Esophagus muscularis mucosa (tissue), 4 donors: Measurements from ENCODE around the gene P2RY6. TPM values are rescaled to one million over a fixed set of nuclear protein-coding genes. Genes with fewer than 3 reads are reported as not detected.

Experiments used
- DNase-seq: peaks from one replicate; pipeline ENCODE4 v3.0.0-alpha.2; 2017; ENCODE audit errors: extremely low spot score
- H3K27ac ChIP-seq, 4 donors: fragments of 200-600 bp; sonication (generic); replicated peaks in 1 of 4; 1 replicate in 3 of 4; 2 replicates in 1 of 4; pipeline ENCODE4 v1.5.1; 2016 to 2019; ENCODE audit warnings: mild to moderate bottlenecking in 1 of 4
- H3K27me3 ChIP-seq, 4 donors: fragments of 200-600 bp; sonication (generic); one replicate each; pipeline versions ENCODE4 v1.5.1 to v1.6.0; 2016 to 2019
- H3K36me3 ChIP-seq, 4 donors: fragments of 200-600 bp; sonication (generic); one replicate each; pipeline ENCODE4 v1.5.1; 2016 to 2019
- H3K4me1 ChIP-seq, 4 donors: fragments of 200-600 bp; sonication (generic); one replicate each; pipeline ENCODE4 v1.5.1; 2016 to 2019
- H3K4me3 ChIP-seq, 4 donors: fragments of 200-600 bp; sonication (generic); 1 replicate in 2 of 4; 2 replicates in 2 of 4; pipeline ENCODE4 v1.5.1; 2016 to 2019; ENCODE audit warnings: mild to moderate bottlenecking in 4 of 4, moderate library complexity in 1 of 4
- H3K9me3 ChIP-seq, 4 donors: fragments of 200-600 bp; sonication (generic); 1 replicate in 3 of 4; 2 replicates in 1 of 4; pipeline ENCODE4 v1.5.1; 2016 to 2019
- CTCF ChIP-seq, 3 experiments: fragments of 200-600 bp in 2 of 3; fragments of 450-650 bp in 1 of 3; sonication (generic) in 2 of 3; IDR thresholded peaks; one replicate each; pipeline ENCODE4 v1.5.1; 2017 to 2019; ENCODE audit warnings: antibody characterized with exemption in 3 of 3, mild to moderate bottlenecking in 2 of 3, moderate library complexity in 1 of 3
- EP300 ChIP-seq: sonication (generic); formaldehyde crosslinking; IDR thresholded peaks from one replicate; pipeline ENCODE4 v1.6.1; 2017; ENCODE audit warnings: antibody characterized with exemption
- POLR2A ChIP-seq: fragments of 450-650 bp; IDR thresholded peaks from one replicate; pipeline ENCODE4 v1.6.1; 2017; ENCODE audit warnings: antibody characterized with exemption, moderate library complexity, mild to moderate bottlenecking, low read depth
- POLR2AphosphoS5 ChIP-seq, 2 donors: sonication (generic); formaldehyde crosslinking; IDR thresholded peaks; one replicate each; pipeline ENCODE4 v1.6.1; 2017; ENCODE audit warnings: antibody characterized with exemption in 2 of 2
- WGBS: methylation state at CpG from one replicate; pipeline ENCODE4 v1.1.5; 2018; 5-methylcytosine and 5-hydroxymethylcytosine counted together
- intact Hi-C: fragments of 100-400 bp; cut with DNase I; formaldehyde crosslinking; loops from one replicate; pipeline ENCODE4 v1.15.1; 2023
- total RNA-seq, 4 donors: library from RNA; depleted of rRNA; stranded (reverse); fragments of >200 nt; gene quantifications; one replicate each; pipeline versions ENCODE4 v1.1.0 to v1.2.1, GENCODE V29; 2016

The P2RY6 gene
- total RNA-seq, 4 donors from 2014 or later, result 1.6 to 4.8 (median 2.4) TPM

DNA sequence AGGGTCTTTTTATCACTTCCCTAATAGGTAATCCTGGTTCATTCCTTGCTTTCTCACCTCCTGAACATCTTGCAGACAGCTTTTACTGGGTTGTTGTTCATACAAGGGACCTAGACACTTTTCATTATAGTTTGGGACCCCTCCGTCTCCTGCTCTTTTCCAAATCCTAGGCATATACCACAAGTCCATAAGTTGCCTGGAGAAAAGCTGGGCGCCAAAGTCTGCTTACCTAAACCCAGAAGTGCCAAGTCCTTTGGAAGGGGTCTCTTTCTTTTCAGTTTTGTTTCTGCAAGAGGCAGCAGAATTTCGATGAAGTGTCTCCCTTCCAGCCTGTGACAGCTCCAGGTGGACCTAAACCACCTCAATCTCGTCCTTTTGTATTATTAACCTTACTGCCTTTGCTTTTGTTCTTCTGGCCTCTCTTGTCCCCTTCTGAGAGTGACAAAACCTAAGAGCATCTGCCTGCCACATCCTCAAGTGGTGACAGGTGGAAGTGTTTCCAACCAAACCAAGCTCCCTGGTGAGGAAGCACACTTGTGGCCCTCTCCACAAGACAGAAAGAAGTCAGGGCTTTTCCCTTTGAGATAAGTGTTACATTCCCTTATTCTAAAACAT, 19.5 kb upstream of the P2RY6 start:
- DNase-seq, result no peak
- intact Hi-C loops, result no loop called here
- Histone ChIP-seq H3K27me3 (no peaks in the 10 kb centered on the region), H3K4me3 (no peak overlapping the region), H3K4me1 (peaks cover 6 to 7% (median 6%) of the 10 kb centered on the region in 4 donors), H3K27ac (no peak overlapping the region), H3K36me3 (no peaks in the 10 kb centered on the region), H3K9me3 (no peaks in the 10 kb centered on the region)
- WGBS, result 88% methylated on average over 4 of the region's 4 CpGs
- TF ChIP-seq POLR2A (no peak), CTCF (IDR thresholded peaks at IDR 0.05) (peak in 1 of 3 experiments; percentile 10)

DNA sequence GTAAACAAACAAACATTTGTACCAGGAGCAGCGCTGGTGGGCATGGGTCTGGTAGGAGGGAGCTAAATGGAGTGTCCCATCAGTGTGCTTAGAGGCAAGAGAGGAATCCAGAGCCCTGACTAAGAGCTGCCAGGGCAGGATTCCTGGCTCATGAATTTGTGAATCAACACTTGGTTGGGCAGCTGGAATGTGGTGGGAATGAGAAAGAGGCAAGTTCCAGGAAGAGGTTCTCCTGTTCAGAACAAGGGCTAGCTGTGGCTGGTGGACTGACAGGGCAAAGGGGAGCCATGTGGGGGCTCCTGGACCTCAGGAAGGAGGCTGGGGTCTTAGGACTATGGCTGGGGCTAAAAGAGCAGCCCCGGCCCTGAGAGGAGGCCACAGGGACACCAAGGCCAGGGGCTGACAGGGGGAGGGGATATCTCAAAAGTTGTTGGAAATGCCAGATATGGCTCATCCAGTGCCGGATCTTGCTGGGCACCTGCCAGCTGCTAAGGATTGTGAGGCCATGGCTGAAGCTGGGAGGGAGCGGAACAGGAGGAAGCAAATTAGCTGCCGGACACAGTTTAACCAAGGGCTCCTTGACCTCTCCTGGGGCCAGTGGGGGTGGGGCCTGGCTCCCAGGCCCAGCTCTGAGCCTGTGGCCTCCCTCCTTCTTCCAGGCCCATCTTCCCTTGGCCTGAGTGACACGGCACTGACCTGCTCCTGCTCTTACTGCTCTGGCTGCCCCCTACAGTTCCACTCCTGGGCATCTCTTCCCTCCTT, 14.6 kb upstream of the P2RY6 start:
- no peak overlapping the region for H3K4me3 ChIP-seq
- WGBS, result 74% methylated on average over 6 of the region's 6 CpGs
- DNase-seq, result no peak
- peaks cover 13 to 15% (median 14%) of the 10 kb centered on the region in 4 donors for H3K4me1 ChIP-seq
- no peaks in the 10 kb centered on the region for H3K9me3 ChIP-seq
- peak overlapping the region in 2 of 4 donors; percentile 32 to 62 for H3K27ac ChIP-seq
- no peaks in the 10 kb centered on the region for H3K36me3 ChIP-seq
- TF ChIP-seq POLR2A, result no peak
- TF ChIP-seq POLR2AphosphoS5 (IDR thresholded peaks at IDR 0.05), result peak in 1 of 2 donors; percentile 26
- intact Hi-C loops, result no loop called here
- no peaks in the 10 kb centered on the region for H3K27me3 ChIP-seq

GRCh38 chr11:73258104-73259035, 13.8 kb upstream of the P2RY6 start:
- Histone ChIP-seq H3K27me3 (peaks cover 0 to under 1% (median 0%) of the 10 kb centered on the region in 4 donors), H3K4me3 (no peak overlapping the region), H3K27ac (peak overlapping the region in 2 of 4 donors; percentile 32 to 62), H3K36me3 (no peaks in the 10 kb centered on the region), H3K4me1 (peaks cover 13 to 15% (median 14%) of the 10 kb centered on the region in 4 donors), H3K9me3 (no peaks in the 10 kb centered on the region)
- intact Hi-C loops, result no loop called here
- no peak for DNase-seq
- no peak for TF ChIP-seq CTCF (IDR thresholded peaks at IDR 0.05)
- no peak for TF ChIP-seq EP300
- TF ChIP-seq POLR2AphosphoS5 (IDR thresholded peaks at IDR 0.05), result no peak
- no peak for TF ChIP-seq POLR2A
- 90% methylated on average over 6 of the region's 7 CpGs for WGBS

GRCh38 chr11:73259406-73260126, 12.6 kb upstream of the P2RY6 start:
- 92% methylated on average over 3 of the region's 3 CpGs for WGBS
- DNase-seq, result no peak
- H3K27ac ChIP-seq, result no peak overlapping the region
- H3K4me3 ChIP-seq, result no peak overlapping the region
- TF ChIP-seq EP300 (no peak), POLR2AphosphoS5 (IDR thresholded peaks at IDR 0.05) (no peak), CTCF (IDR thresholded peaks at IDR 0.05) (no peak), POLR2A (no peak)
- H3K27me3 ChIP-seq, result peaks cover 0 to 12% (median 2%) of the 10 kb centered on the region in 4 donors
- H3K36me3 ChIP-seq, result no peaks in the 10 kb centered on the region
- peaks cover 17 to 21% (median 19%) of the 10 kb centered on the region in 4 donors for H3K4me1 ChIP-seq
- H3K9me3 ChIP-seq, result no peaks in the 10 kb centered on the region
- intact Hi-C loops, result no loop called here
